BLaER1 treated with 17β-estradiol and CSF1 and Interleukin-3, amounts not matched to agents 10 nM and 100 nM (cell line): ENCODE measurements around the gene LSM8.

Experiments
- H3K27ac ChIP-seq, 11 experiments: shearing (Covaris generic); formaldehyde crosslinking; 2 replicates each; pipeline ENCODE4 v1.8.1; 2022
- H3K27me3 ChIP-seq, 11 experiments: shearing (Covaris generic); formaldehyde crosslinking; 2 replicates each; pipeline ENCODE4 v1.8.1; 2022
- H3K36me3 ChIP-seq, 11 experiments: shearing (Covaris generic); formaldehyde crosslinking; 2 replicates each; pipeline ENCODE4 v1.8.1; 2022
- H3K4me1 ChIP-seq, 10 experiments: shearing (Covaris generic); formaldehyde crosslinking; 2 replicates each; pipeline ENCODE4 v1.8.1; 2022
- H3K4me2 ChIP-seq, 11 experiments: shearing (Covaris generic); formaldehyde crosslinking; 2 replicates each; pipeline ENCODE4 v1.8.1; 2022
- H3K4me3 ChIP-seq, 10 experiments: shearing (Covaris generic); formaldehyde crosslinking; 2 replicates each; pipeline ENCODE4 v1.8.1; 2022
- H3K9ac ChIP-seq, 11 experiments: shearing (Covaris generic); formaldehyde crosslinking; 2 replicates each; pipeline ENCODE4 v1.8.1; 2022
- H3K9me3 ChIP-seq, 11 experiments: shearing (Covaris generic); formaldehyde crosslinking; replicated peaks in 1 of 11; 2 replicates each; pipeline ENCODE4 v1.8.1; 2022
- H4K20me1 ChIP-seq, 11 experiments: shearing (Covaris generic); formaldehyde crosslinking; 2 replicates each; pipeline ENCODE4 v1.8.1; 2022
- Cebpa-rat ChIP-seq, 11 experiments: shearing (Covaris generic); IDR thresholded peaks; 2 replicates each; pipeline ENCODE4 v1.8.1; 2022

Gene LSM8

DNA sequence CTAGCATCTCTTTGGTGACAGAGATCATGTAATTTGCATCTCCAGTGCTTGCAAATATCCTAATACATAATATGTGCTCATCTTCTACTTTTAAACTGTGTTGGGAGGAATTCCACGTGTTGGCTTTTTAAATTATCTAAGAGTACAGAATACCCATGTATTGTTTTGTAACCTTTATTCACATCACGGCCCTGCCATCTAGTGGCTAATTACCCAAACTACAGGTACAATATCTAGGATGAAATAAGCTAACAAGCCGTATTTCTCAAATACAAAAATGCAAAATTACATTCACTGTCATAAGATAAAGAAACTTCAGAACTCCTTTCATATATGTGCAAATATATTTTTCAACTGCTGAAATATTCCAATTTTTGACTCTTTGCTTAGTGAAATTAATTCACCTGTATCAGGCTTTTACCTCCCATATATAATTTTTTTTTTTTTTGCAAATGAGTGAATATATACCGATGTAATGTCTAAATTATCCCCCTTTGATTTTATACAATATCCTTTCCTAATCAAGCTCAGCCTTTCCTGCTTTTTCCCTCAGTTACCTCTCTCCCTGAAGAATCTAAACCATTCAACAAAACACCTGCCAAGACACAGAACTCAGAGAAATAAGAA lies 30.3 kb upstream of the LSM8 start:
- no peak for TF ChIP-seq Cebpa-rat (IDR thresholded peaks at IDR 0.05)
- Histone ChIP-seq H3K4me1 (no peaks in the 10 kb centered on the region), H3K9ac (no peak overlapping the region), H3K27ac (no peak overlapping the region), H3K4me3 (no peak overlapping the region), H3K4me2 (no peak overlapping the region), H4K20me1 (no peaks in the 10 kb centered on the region), H3K27me3 (no peaks in the 10 kb centered on the region), H3K36me3 (0 out of 22 replicates have a peak, but pooled peaks cover 0 to 3% (median 0%) of the 10 kb centered on the region in 11 experiments), H3K9me3 (peaks cover 10 to 21% (median 15%) of the 10 kb centered on the region in 11 experiments; a peak in 21 of 22 replicates)

DNA sequence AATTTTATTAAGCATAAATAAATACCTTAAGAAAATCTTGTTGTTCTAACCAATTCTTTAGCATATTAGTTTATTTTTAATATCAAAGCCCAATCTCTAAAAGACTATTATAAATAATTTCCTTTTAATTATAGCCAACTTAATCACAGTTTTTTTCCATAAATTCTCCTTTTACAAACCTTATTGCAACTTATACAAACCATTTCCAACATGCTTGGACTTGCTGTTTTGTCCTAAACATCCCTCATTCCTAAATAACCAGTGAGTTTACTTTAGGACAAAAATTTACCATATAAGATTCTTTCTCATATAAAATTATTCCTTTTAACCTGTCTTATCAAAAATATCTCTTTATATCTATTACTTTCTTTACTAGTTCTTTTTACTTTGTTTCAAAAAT lies 25.2 kb upstream of the LSM8 start:
- Histone ChIP-seq H3K9me3 (peaks cover 19 to 38% (median 30%) of the 10 kb centered on the region in 11 experiments), H4K20me1 (no peaks in the 10 kb centered on the region), H3K27me3 (no peaks in the 10 kb centered on the region), H3K36me3 (0 out of 22 replicates have a peak, but pooled peaks cover 0 to 3% (median 0%) of the 10 kb centered on the region in 11 experiments), H3K27ac (no peak overlapping the region), H3K9ac (no peak overlapping the region), H3K4me3 (no peak overlapping the region), H3K4me1 (no peaks in the 10 kb centered on the region), H3K4me2 (no peak overlapping the region)
- TF ChIP-seq Cebpa-rat (IDR thresholded peaks at IDR 0.05): no peak

DNA sequence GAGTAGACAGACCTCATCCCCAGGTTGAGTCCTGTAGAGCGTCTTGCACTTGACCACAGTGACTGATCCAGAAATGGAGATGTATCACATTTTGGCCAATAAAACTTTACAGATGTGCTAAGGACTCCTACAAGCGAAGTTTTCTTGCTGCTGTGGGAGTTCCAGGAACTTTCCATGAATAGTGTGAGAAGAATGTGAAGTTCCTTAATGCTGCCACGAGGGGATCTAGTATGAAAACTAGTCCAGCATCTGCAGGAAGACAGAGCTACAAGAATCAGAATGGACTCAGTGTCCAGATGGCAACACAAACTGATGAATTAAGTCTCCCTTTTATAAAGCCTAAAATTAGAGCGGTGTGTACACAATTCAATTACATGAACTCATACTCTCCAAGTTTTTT lies 14.8 kb upstream of the LSM8 start:
- Histone ChIP-seq H3K4me1 (peaks cover 0 to 10% (median 6%) of the 10 kb centered on the region in 10 experiments; a peak in 9 of 20 replicates), H3K27ac (no peak overlapping the region), H3K4me2 (peak overlapping the region in 4 of 11 experiments; percentile 32 to 56 (median 47); a peak in 7 of 22 replicates), H3K4me3 (no peak overlapping the region), H3K9ac (no peak overlapping the region), H4K20me1 (no peaks in the 10 kb centered on the region), H3K9me3 (no peaks in the 10 kb centered on the region), H3K36me3 (no peaks in the 10 kb centered on the region), H3K27me3 (peaks cover 0 to 5% (median 0%) of the 10 kb centered on the region in 11 experiments; a peak in 1 of 22 replicates)
- no peak for TF ChIP-seq Cebpa-rat (IDR thresholded peaks at IDR 0.05)

DNA sequence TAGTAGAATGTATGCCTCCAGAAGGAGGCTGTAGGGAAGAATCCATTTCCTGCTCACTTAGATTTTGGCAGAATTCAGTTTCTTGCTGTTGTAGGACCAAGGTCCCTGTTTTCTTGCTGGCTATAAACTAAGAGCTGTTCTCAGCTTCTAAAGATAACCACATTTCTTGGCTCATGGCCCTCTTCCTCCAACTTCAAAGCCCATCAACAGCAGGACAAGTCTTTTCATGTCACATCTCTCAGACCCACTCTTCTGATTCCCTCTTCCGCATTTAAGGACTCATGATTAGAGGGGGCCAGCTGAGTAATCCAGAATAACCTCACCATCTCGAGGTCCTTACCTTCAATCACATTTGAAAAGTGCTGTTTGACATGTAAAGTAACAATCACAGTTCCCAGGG lies 8.2 kb upstream of the LSM8 start:
- Histone ChIP-seq H3K4me1 (peaks cover 0 to 9% (median 6%) of the 10 kb centered on the region in 10 experiments; a peak in 6 of 20 replicates), H3K9me3 (no peaks in the 10 kb centered on the region)

DNA sequence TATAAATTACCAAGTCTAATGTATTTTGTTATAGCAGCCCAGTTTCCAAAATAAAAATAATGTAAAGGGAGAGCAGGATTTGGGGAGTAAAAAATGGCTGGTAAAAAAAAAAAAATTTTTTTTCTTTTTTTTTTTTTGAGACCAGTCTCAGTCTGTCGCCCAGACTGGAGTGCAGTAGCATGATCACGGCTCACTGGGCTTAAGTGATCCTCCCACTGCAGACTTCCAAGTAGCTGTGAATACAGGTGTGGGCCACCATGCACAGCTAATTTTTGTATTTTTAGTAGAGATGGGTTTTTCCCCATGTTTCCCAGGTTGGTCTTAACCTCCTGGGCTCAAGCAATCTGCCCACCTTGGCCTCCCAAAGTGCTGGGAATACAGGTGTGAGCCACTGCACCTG lies 4.8 kb upstream of the LSM8 start:
- Histone ChIP-seq H3K27me3 (no peaks in the 10 kb centered on the region), H3K4me3 (no peak overlapping the region), H3K9me3 (no peaks in the 10 kb centered on the region), H3K9ac (no peak overlapping the region), H3K4me1 (peaks cover 11 to 17% (median 15%) of the 10 kb centered on the region in 10 experiments; a peak in 13 of 20 replicates), H3K36me3 (no peaks in the 10 kb centered on the region), H3K27ac (no peak overlapping the region), H4K20me1 (no peaks in the 10 kb centered on the region), H3K4me2 (no peak overlapping the region)
- TF ChIP-seq Cebpa-rat (IDR thresholded peaks at IDR 0.05): no peak

More for the DNA sequence above, 8.2 kb upstream of the LSM8 start:
- Histone ChIP-seq H4K20me1 (no peaks in the 10 kb centered on the region), H3K27ac (no peak overlapping the region), H3K9ac (no peak overlapping the region), H3K36me3 (no peaks in the 10 kb centered on the region), H3K4me2 (peak overlapping the region in 7 of 11 experiments; percentile 5 to 39 (median 20); a peak in 10 of 22 replicates), H3K4me3 (no peak overlapping the region), H3K27me3 (no peaks in the 10 kb centered on the region)
- no peak for TF ChIP-seq Cebpa-rat (IDR thresholded peaks at IDR 0.05)

DNA sequence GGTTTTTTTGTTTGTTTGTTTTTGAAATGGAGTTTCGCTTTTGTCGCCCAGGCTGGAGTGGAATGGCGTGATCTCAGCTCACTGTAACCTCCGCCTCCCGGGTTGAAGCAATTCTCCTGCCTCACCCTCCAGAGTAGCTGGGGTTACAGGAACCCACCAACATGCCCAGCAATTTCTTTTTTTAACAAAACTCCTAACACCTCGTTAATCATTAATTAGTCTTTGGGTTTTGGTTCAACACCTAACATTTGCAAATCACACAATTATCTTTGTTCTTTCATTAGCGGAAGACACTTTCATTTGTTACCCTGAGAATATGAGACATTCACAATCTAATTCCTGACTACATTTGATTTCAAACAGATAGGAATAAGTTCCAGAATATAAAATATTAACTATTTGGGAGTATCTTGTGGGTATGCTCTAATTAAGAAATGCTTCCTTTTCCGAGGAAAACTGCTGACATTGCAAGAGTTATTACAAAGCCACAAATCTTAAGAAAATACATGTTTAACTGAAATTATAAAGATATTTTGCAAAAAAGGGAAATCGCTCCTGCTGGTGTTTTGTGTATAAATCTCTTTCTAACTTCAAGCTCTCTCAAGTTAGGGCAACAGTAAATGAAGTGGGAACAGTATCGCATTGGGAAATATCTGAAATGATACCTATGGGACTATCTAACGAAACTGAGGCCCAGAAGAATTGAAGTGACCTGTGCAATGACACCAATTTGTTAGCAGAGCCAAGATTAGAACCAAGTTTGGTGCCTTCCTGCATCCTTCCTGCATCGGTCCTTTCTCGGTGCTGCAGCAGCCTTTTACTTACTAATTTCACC lies 1.2 kb upstream of the LSM8 start:
- Histone ChIP-seq H3K4me2 (peak overlapping the region; percentile 78 to 95 (median 85)), H4K20me1 (peaks cover 0 to 22% (median 13%) of the 10 kb centered on the region in 11 experiments; a peak in 11 of 22 replicates), H3K9me3 (no peaks in the 10 kb centered on the region), H3K4me3 (peak overlapping the region; percentile 70 to 92 (median 82)), H3K27ac (peak overlapping the region; percentile 96 to 99 (median 97)), H3K9ac (peak overlapping the region; percentile 94 to 99 (median 97)), H3K27me3 (no peaks in the 10 kb centered on the region), H3K4me1 (peaks cover 18 to 39% (median 28%) of the 10 kb centered on the region in 10 experiments), H3K36me3 (peaks cover 9 to 28% (median 17%) of the 10 kb centered on the region in 11 experiments)
- TF ChIP-seq Cebpa-rat (IDR thresholded peaks at IDR 0.05): no peak

DNA sequence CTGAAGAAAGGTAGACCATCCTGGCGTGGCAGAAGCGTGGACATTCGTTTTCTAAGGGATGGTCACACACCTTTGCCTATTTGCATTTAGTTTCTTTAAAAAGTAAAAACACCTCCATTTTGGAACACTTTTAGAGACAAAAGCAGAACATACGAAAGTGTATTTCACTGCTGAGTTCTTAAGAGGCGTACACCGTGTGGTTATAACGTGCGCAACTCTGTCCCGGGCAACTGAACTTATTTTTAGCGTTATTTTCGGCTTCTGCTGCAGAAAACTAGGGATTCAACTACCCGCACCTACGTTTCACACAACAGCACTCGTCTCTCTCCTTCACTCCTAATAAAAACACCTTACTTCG lies 557 bp upstream of the LSM8 start:
- no peak for TF ChIP-seq Cebpa-rat (IDR thresholded peaks at IDR 0.05)
- no peaks in the 10 kb centered on the region for H3K27me3 ChIP-seq
- peaks cover 15 to 34% (median 23%) of the 10 kb centered on the region in 11 experiments for H3K36me3 ChIP-seq
- H3K4me3 ChIP-seq: peak overlapping the region; percentile 70 to 92 (median 82)
- H3K27ac ChIP-seq: peak overlapping the region; percentile 96 to 99 (median 97)
- no peaks in the 10 kb centered on the region for H3K9me3 ChIP-seq
- H3K4me2 ChIP-seq: peak overlapping the region; percentile 78 to 95 (median 85)
- H4K20me1 ChIP-seq: peaks cover 0 to 28% (median 16%) of the 10 kb centered on the region in 11 experiments; a peak in 11 of 22 replicates
- peaks cover 18 to 39% (median 28%) of the 10 kb centered on the region in 10 experiments for H3K4me1 ChIP-seq
- H3K9ac ChIP-seq: peak overlapping the region; percentile 94 to 99 (median 97)

DNA sequence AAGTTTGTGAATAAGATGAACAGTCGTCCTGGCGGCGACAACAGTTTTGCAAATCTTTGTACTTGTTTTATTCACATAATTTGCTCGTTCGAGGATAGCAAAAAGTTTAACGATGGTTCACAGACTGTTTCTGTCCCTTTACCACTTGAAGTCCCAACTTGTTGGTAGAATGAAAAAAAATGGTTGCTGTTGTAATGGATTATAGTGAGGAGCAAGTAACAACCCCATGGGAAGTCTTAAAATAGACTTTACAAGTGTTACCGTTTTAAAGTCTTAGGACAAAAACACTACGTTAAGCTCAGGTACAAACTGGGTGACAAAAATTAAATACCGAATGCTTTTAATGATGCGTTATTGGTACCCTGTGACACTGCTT lies 589 bp downstream of the LSM8 start:
- H3K9ac ChIP-seq: peak overlapping the region; percentile 94 to 99 (median 97)
- H3K4me3 ChIP-seq: peak overlapping the region; percentile 70 to 92 (median 82)
- H3K36me3 ChIP-seq: peaks cover 26 to 45% (median 35%) of the 10 kb centered on the region in 11 experiments
- H3K9me3 ChIP-seq: no peaks in the 10 kb centered on the region
- no peak for TF ChIP-seq Cebpa-rat (IDR thresholded peaks at IDR 0.05)
- peaks cover 7 to 37% (median 22%) of the 10 kb centered on the region in 11 experiments; a peak in 14 of 22 replicates for H4K20me1 ChIP-seq
- peak overlapping the region; percentile 96 to 99 (median 97) for H3K27ac ChIP-seq
- H3K27me3 ChIP-seq: no peaks in the 10 kb centered on the region
- H3K4me1 ChIP-seq: peaks cover 18 to 39% (median 28%) of the 10 kb centered on the region in 10 experiments
- peak overlapping the region; percentile 74 to 97 (median 85) for H3K4me2 ChIP-seq
